SK-N-MC (cell line): ENCODE measurements around the gene OR10A2.
"Not testable (repeated sequence)": the region's sequence is repeated elsewhere in the genome, so short reads cannot be mapped to it uniquely, and the experiment has no call there.

Experiments used
- DNase-seq: peaks from one replicate; pipeline ENCODE4 v3.0.0-alpha.2; 2011; ENCODE audit warnings: low read depth, low spot score
- H3K27ac ChIP-seq: fragments of 200-600 bp; sonication (generic); 2 replicates; pipeline ENCODE4 v1.5.1; 2016; ENCODE audit warnings: mixed run types
- H3K36me3 ChIP-seq: fragments of 200-600 bp; sonication (generic); 2 replicates; pipeline ENCODE4 v1.6.1; 2017; ENCODE audit warnings: antibody characterized with exemption, low read length, mixed read lengths; ENCODE audit not compliant: insufficient read depth
- H3K4me3 ChIP-seq: fragments of 200-600 bp; sonication (generic); 2 replicates; pipeline ENCODE4 v1.5.1; 2016
- H3K9ac ChIP-seq: fragments of 200-600 bp; sonication (generic); 2 replicates; pipeline ENCODE4 v1.8.0; 2017; ENCODE audit warnings: mixed run types, mixed read lengths; ENCODE audit not compliant: insufficient read length
- H3K9me3 ChIP-seq: fragments of 200-600 bp; sonication (generic); 2 replicates; pipeline ENCODE4 v1.6.1; 2017; ENCODE audit warnings: low read depth, mild to moderate bottlenecking, antibody characterized with exemption, low read length, moderate library complexity, mixed read lengths
- EZH2 ChIP-seq: fragments of 200-600 bp; sonication (generic); IDR thresholded peaks from one replicate; pipeline ENCODE4 v1.6.1; 2017; ENCODE audit warnings: antibody characterized with exemption
- FOXP2 ChIP-seq: optimal IDR thresholded peaks from 2 replicates; pipeline ENCODE3; 2011; ENCODE audit warnings: mild to moderate bottlenecking, moderate library complexity; ENCODE audit not compliant: insufficient read depth; ENCODE audit errors: extremely low read length, control extremely low read depth
- POLR2AphosphoS5 ChIP-seq: IDR thresholded peaks from 2 replicates; pipeline ENCODE4 v1.6.1; 2012; ENCODE audit warnings: mild to moderate bottlenecking, low read depth, low read length, borderline replicate concordance

The OR10A2 gene

DNA sequence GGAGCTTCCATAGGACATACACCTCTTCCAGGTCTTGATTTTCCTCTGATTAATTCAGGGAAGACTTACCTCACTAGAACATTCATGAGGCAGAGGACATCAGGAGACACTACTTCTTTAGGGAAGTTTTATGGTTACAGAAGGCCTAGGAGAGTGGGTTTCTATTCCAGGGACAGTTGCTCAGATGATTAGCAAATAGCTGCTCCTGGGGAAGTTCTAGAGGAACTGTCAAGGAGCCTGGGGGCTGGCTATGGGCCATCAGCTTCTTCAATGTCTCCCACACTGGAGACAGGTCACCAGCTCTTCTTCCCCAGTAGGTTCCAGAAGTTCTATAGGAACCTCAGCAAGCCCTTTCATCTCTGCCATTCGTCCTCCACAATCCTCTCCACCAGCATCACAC is 28.8 kb upstream of the OR10A2 start:
- Histone ChIP-seq H3K36me3 (no peaks in the 10 kb centered on the region), H3K9ac (no peak overlapping the region)
- TF ChIP-seq EZH2 (no peak), POLR2AphosphoS5 (no peak), FOXP2 (no peak)

GRCh38 chr11:6841694-6842093 is 21.2 kb upstream of the OR10A2 start:
- TF ChIP-seq POLR2AphosphoS5 (no peak), FOXP2 (no peak), EZH2 (no peak)
- Histone ChIP-seq H3K36me3 (no peaks in the 10 kb centered on the region), H3K27ac (no peak overlapping the region), H3K9me3 (no peaks in the 10 kb centered on the region), H3K4me3 (no peak overlapping the region), H3K9ac (no peak overlapping the region)
- no peak for DNase-seq

More for the DNA sequence above, 28.8 kb upstream of the OR10A2 start:
- Histone ChIP-seq H3K27ac (no peak overlapping the region), H3K9me3 (no peaks in the 10 kb centered on the region), H3K4me3 (no peak overlapping the region)
- DNase-seq = no peak

DNA sequence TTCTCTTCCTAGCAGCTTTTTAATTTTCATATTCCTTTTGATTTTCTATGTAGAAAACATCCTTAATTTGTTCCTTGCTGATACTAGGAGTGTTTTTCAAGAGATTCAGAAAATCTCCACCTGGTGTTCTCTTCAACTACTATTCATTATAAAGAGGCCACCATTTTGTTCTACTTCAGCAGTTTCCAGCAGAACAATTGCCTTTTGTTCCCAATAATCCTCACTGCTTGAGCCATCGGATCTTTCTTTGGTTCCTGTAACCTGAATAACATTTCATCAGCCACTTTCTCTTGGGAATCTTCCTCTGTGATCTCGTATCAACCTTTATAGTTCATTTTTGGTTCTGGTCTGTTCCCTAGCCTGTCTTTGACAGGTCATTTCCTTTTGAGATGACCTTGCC is 19.2 kb upstream of the OR10A2 start:
- no peak for DNase-seq
- Histone ChIP-seq H3K4me3 (no peak overlapping the region), H3K9me3 (no peaks in the 10 kb centered on the region), H3K9ac (no peak overlapping the region), H3K36me3 (no peaks in the 10 kb centered on the region), H3K27ac (no peak overlapping the region)
- TF ChIP-seq POLR2AphosphoS5 = no peak
- TF ChIP-seq EZH2 = no peak
- no peak for TF ChIP-seq FOXP2

DNA sequence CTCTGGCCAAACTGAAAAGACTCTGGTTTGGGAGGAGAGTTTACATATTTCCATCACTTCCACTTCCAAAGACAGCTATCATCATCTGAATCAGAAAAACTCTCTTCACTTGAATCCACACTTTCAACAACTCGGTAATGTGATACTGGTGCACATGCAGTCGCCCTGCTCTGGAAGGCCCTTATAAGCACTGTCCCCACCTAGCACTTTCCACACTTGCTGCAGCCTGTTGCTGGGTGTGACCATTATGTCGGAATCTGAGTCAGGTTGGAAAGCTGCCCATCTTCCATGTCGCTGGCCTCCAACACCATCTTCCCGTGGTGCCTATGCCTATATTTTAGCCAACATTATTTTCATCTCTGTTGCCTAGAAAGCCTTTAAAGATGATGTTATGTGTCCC is 18.5 kb upstream of the OR10A2 start:
- Histone ChIP-seq H3K4me3 (no peak overlapping the region), H3K9me3 (no peaks in the 10 kb centered on the region), H3K9ac (no peak overlapping the region), H3K36me3 (no peaks in the 10 kb centered on the region), H3K27ac (no peak overlapping the region)
- no peak for DNase-seq
- no peak for TF ChIP-seq EZH2

DNA sequence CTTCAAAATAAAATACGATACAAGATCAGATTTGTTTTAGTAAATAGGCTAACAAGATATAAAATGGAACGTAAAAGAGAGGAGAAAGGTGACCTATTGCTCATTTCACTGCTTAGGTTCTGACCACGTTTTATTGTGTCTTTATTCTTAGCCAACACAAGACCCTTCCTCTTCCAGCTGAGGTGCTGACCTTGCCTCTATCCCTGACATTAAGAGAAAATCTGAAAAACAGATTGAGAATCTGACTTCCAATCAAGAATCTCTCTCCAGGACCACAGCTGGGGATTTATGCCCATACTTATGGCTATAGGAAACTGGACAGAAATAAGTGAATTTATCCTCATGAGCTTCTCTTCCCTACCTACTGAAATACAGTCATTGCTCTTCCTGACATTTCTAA is 17.5 kb upstream of the OR10A2 start, which contains the start of gene OR10A5:
TSS of gene OR10A5 (plus strand) at position 301 of the 400 bp plus-strand sequence. CDS start at position 301, 0 bp downstream.
- no peak within 1 kb of the TSS for H3K4me3 ChIP-seq
- no peak within 1 kb of the TSS for H3K9ac ChIP-seq
- no peak within 1 kb of the TSS for H3K27ac ChIP-seq
- no peaks in the 10 kb centered on the region for H3K36me3 ChIP-seq
- TF ChIP-seq FOXP2 (no peak), POLR2AphosphoS5 (no peak), EZH2 (no peak)
- no peaks in the 10 kb centered on the region for H3K9me3 ChIP-seq
- DNase-seq = no peak

DNA sequence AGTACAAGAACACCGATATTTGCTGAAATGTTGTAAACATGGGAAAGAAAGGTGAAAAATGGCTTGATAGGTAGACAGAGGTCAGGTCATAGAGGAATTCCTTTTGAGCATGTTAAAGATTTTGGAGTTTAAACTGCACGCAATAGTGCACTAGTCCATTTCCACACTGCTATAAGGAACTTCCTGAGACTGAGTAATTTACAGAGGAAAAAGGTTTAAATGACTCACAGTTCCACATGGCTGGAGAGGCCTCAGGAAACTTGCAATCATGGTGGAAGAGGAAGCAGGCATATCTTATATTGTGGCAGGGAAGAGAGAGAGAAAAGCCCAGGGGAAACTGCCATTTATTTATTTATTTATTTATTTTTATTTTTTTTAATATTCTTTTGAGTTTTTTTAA is 12.3 kb upstream of the OR10A2 start:
- H3K36me3 ChIP-seq = no peaks in the 10 kb centered on the region
- TF ChIP-seq FOXP2 (no peak), POLR2AphosphoS5 (no peak), EZH2 (no peak)
- no peak overlapping the region for H3K4me3 ChIP-seq
- no peak overlapping the region for H3K27ac ChIP-seq
- H3K9ac ChIP-seq = no peak overlapping the region
- no peaks in the 10 kb centered on the region for H3K9me3 ChIP-seq
- no peak for DNase-seq

- not testable (repeated sequence) for H3K4me3 ChIP-seq, H3K9me3 ChIP-seq, H3K36me3 ChIP-seq, H3K9ac ChIP-seq, DNase-seq, H3K27ac ChIP-seq
Observed at GRCh38 chr11:6854801-6855200, 8.1 kb upstream of the OR10A2 start.

DNA sequence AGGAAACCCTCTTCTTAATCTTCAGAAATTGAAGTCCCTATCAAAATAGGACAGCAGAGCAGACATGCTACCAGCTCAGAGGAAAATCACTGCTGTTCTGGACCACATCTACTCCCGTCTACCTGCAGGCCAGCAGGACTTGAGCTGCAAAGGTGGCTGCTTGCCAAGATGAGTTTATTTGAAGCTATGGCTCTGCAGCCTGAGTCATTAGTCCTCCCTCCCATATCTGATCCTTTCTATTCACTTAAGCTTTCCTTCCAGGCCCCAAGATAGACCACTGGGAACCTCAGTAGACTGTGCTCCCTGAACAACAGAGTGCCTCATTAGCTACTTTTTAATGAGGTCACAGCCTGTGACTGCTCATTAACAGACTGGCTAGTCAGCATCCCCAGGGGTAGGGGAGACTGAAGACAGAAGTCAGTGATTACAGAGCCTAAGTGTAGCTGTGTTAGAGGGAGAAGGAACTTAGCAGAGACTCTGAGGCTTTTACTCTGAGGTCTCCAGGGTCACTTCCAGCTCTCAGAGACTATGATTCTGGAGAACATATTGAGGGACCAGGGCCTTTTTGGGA is 6.8 kb upstream of the OR10A2 start:
- H3K9me3 ChIP-seq = no peaks in the 10 kb centered on the region
- no peaks in the 10 kb centered on the region for H3K36me3 ChIP-seq
- no peak for DNase-seq
- TF ChIP-seq EZH2 = no peak
- TF ChIP-seq POLR2AphosphoS5 = no peak
- TF ChIP-seq FOXP2 = no peak
- no peak overlapping the region for H3K4me3 ChIP-seq
- H3K9ac ChIP-seq = no peak overlapping the region
- H3K27ac ChIP-seq = no peak overlapping the region

DNA sequence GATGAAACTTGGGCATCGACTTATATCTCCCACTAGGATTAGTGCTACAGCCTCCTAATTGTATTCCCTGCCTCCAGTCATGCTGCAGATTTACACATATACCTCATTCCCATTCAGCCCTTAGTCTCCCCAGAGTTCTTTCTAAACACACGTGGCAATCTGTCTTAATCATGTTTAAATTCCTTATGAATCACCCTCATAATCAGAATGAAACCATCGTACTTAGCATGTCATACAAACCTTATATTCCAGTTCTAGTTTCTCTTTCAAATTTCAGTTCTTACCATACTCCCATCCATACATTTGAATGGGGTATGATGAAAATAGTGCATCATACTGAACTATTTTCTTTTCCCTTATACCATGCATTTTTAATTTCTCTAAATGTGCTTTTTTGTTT is 6.0 kb upstream of the OR10A2 start:
- DNase-seq = no peak

DNA sequence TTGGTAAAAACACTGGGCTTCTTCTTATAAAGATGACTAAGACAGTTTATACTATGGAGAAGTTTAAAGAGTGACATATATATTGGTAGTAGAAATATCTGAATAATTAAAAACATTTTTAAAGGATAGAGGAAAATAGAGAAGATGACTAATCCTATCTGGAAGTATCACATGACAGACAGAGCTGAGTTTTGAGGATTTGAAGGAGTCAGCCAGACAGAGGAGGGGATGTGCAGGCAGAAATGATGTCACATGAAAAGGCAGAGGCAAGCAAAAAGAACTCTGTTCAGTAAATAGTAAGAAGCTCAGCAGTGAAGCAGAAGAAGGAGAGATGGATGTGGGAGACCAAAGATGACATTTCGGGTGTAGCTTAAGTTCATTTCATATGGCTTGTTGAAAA is 1.6 kb downstream of the OR10A2 start:
- no peak overlapping the region for H3K9ac ChIP-seq
- TF ChIP-seq FOXP2 = no peak
- TF ChIP-seq POLR2AphosphoS5 = no peak
- no peak for TF ChIP-seq EZH2
- no peak for DNase-seq
- H3K9me3 ChIP-seq = no peaks in the 10 kb centered on the region
- H3K27ac ChIP-seq = no peak overlapping the region
- H3K36me3 ChIP-seq = no peaks in the 10 kb centered on the region
- no peak overlapping the region for H3K4me3 ChIP-seq

More for the DNA sequence above, 6.0 kb upstream of the OR10A2 start:
- Histone ChIP-seq H3K36me3 (no peaks in the 10 kb centered on the region), H3K27ac (no peak overlapping the region), H3K4me3 (no peak overlapping the region), H3K9me3 (no peaks in the 10 kb centered on the region), H3K9ac (no peak overlapping the region)
- TF ChIP-seq POLR2AphosphoS5 (no peak), FOXP2 (no peak), EZH2 (no peak)
